Esophagus muscularis mucosa (tissue), 4 donors: ENCODE measurements around the gene FGFRL1. TPM values are rescaled to one million over a fixed set of nuclear protein-coding genes. Genes with fewer than 3 reads are reported as not detected.
A peak's percentile ranks its signal among the peaks of the same experiment; 100 is the strongest.

Experiments used
- DNase-seq: peaks from one replicate; pipeline ENCODE4 v3.0.0-alpha.2; 2017; ENCODE audit errors: extremely low spot score
- H3K27ac ChIP-seq, 4 donors: fragments of 200-600 bp; sonication (generic); replicated peaks in 1 of 4; 1 replicate in 3 of 4; 2 replicates in 1 of 4; pipeline ENCODE4 v1.5.1; 2016 to 2019; ENCODE audit warnings: mild to moderate bottlenecking in 1 of 4
- H3K27me3 ChIP-seq, 4 donors: fragments of 200-600 bp; sonication (generic); one replicate each; pipeline versions ENCODE4 v1.5.1 to v1.6.0; 2016 to 2019
- H3K36me3 ChIP-seq, 4 donors: fragments of 200-600 bp; sonication (generic); one replicate each; pipeline ENCODE4 v1.5.1; 2016 to 2019
- H3K4me1 ChIP-seq, 4 donors: fragments of 200-600 bp; sonication (generic); one replicate each; pipeline ENCODE4 v1.5.1; 2016 to 2019
- H3K4me3 ChIP-seq, 4 donors: fragments of 200-600 bp; sonication (generic); 1 replicate in 2 of 4; 2 replicates in 2 of 4; pipeline ENCODE4 v1.5.1; 2016 to 2019; ENCODE audit warnings: mild to moderate bottlenecking in 4 of 4, moderate library complexity in 1 of 4
- H3K9me3 ChIP-seq, 4 donors: fragments of 200-600 bp; sonication (generic); 1 replicate in 3 of 4; 2 replicates in 1 of 4; pipeline ENCODE4 v1.5.1; 2016 to 2019
- EP300 ChIP-seq: sonication (generic); formaldehyde crosslinking; IDR thresholded peaks from one replicate; pipeline ENCODE4 v1.6.1; 2017; ENCODE audit warnings: antibody characterized with exemption
- POLR2A ChIP-seq: fragments of 450-650 bp; IDR thresholded peaks from one replicate; pipeline ENCODE4 v1.6.1; 2017; ENCODE audit warnings: antibody characterized with exemption, moderate library complexity, mild to moderate bottlenecking, low read depth
- POLR2AphosphoS5 ChIP-seq, 2 donors: sonication (generic); formaldehyde crosslinking; IDR thresholded peaks; one replicate each; pipeline ENCODE4 v1.6.1; 2017; ENCODE audit warnings: antibody characterized with exemption in 2 of 2
- WGBS: methylation state at CpG from one replicate; pipeline ENCODE4 v1.1.5; 2018; 5-methylcytosine and 5-hydroxymethylcytosine counted together
- intact Hi-C: fragments of 100-400 bp; cut with DNase I; formaldehyde crosslinking; loops from one replicate; pipeline ENCODE4 v1.15.1; 2023
- total RNA-seq, 4 donors: library from RNA; depleted of rRNA; stranded (reverse); fragments of >200 nt; gene quantifications; one replicate each; pipeline versions ENCODE4 v1.1.0 to v1.2.1, GENCODE V29; 2016
- TF ChIP-seq, protein P1 (sequence below), 3 experiments: fragments of 200-600 bp in 2 of 3; fragments of 450-650 bp in 1 of 3; sonication (generic) in 2 of 3; IDR thresholded peaks; one replicate each; pipeline ENCODE4 v1.5.1; 2017 to 2019; ENCODE audit warnings: antibody characterized with exemption in 3 of 3, mild to moderate bottlenecking in 2 of 3, moderate library complexity in 1 of 3

The FGFRL1 gene
- total RNA-seq, 4 donors from 2014 or later, result 22.0 to 54.2 (median 32.5) TPM

GRCh38 chr4:1041147-1041935, 29.9 kb downstream of the FGFRL1 start:
- H3K27me3 ChIP-seq, result peaks cover 6 to 58% (median 19%) of the 10 kb centered on the region in 4 donors

DNA sequence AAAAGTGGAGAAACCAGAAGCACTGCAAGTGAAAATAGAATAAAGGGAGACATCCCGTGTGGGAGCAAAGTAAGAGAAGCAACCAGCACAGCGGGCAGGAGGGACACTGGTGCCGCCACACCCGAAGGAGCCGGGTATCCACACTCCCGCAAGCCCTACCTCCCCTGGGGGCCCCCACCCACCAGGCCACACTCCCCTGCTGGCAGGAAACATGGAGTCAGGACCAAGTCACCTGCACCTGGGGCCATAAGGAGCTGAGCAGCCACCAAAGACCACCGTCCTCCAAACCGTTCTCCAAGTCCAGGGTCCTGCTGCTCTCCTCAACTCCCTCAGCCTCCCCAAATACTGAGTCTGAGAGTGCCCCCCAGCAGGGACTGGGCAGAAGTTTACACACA, 30.5 kb downstream of the FGFRL1 start:
- H3K27ac ChIP-seq, result no peak overlapping the region
- intact Hi-C loops, result no loop called here
- H3K9me3 ChIP-seq, result no peaks in the 10 kb centered on the region
- TF ChIP-seq POLR2AphosphoS5 (IDR thresholded peaks at IDR 0.05) (no peak), POLR2A (no peak), EP300 (no peak)
- TF ChIP-seq, protein P1, sequence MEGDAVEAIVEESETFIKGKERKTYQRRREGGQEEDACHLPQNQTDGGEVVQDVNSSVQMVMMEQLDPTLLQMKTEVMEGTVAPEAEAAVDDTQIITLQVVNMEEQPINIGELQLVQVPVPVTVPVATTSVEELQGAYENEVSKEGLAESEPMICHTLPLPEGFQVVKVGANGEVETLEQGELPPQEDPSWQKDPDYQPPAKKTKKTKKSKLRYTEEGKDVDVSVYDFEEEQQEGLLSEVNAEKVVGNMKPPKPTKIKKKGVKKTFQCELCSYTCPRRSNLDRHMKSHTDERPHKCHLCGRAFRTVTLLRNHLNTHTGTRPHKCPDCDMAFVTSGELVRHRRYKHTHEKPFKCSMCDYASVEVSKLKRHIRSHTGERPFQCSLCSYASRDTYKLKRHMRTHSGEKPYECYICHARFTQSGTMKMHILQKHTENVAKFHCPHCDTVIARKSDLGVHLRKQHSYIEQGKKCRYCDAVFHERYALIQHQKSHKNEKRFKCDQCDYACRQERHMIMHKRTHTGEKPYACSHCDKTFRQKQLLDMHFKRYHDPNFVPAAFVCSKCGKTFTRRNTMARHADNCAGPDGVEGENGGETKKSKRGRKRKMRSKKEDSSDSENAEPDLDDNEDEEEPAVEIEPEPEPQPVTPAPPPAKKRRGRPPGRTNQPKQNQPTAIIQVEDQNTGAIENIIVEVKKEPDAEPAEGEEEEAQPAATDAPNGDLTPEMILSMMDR (IDR thresholded peaks at IDR 0.05), result no peak
- H3K4me3 ChIP-seq, result peak overlapping the region in 2 of 4 donors; percentile 12 to 24
- H3K4me1 ChIP-seq, result peaks cover 22 to 71% (median 64%) of the 10 kb centered on the region in 4 donors
- H3K27me3 ChIP-seq, result peaks cover 6 to 58% (median 19%) of the 10 kb centered on the region in 4 donors
- H3K36me3 ChIP-seq, result no peaks in the 10 kb centered on the region
- 27% methylated on average over 3 of the region's 8 CpGs for WGBS
- no peak for DNase-seq

More at GRCh38 chr4:1041147-1041935, 29.9 kb downstream of the FGFRL1 start:
- no peaks in the 10 kb centered on the region for H3K36me3 ChIP-seq
- WGBS, result 47% methylated on average over 22 of the region's 36 CpGs
- peak overlapping the region in 2 of 4 donors; percentile 12 to 24 for H3K4me3 ChIP-seq
- peak overlapping the region in 1 of 4 donors; percentile 26 for H3K27ac ChIP-seq
- intact Hi-C loops, result no loop called here
- H3K4me1 ChIP-seq, result peaks cover 21 to 68% (median 59%) of the 10 kb centered on the region in 4 donors
- DNase-seq, result no peak
- no peaks in the 10 kb centered on the region for H3K9me3 ChIP-seq
- TF ChIP-seq, protein P1 (IDR thresholded peaks at IDR 0.05), result no peak
- no peak for TF ChIP-seq POLR2AphosphoS5 (IDR thresholded peaks at IDR 0.05)
- TF ChIP-seq POLR2A, result no peak

DNA sequence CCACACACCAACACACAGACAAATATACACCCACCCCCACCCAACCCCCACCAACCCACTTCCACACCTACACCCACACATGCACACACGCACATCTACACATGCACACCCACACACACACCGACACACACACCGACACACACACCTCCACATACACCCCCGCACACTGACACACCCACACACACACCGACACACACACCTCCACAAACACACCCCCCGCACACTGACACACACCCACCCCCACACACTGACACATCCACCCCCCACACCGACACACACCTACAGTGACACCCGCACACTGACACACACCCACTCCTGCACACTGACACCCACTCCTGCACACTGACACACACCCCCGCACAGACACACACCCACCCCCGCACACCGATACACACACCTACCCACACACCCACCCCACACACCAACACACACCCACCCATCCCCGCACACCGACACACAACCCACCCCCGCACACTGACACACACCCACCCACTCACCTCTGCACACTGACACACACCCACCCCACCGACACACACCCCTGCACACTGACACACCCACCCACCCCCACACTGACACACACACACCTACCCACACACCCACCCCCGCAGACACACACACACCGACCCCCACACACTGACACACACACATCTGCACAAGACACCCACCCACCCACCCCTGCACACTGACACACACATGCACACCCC, 31.1 kb downstream of the FGFRL1 start:
- TF ChIP-seq POLR2A (no peak), POLR2AphosphoS5 (IDR thresholded peaks at IDR 0.05) (no peak), EP300 (no peak)
- TF ChIP-seq, protein P1 (IDR thresholded peaks at IDR 0.05), result no peak
- intact Hi-C loops, result no loop called here
- H3K36me3 ChIP-seq, result no peaks in the 10 kb centered on the region
- H3K9me3 ChIP-seq, result no peaks in the 10 kb centered on the region
- WGBS, result 87% methylated on average over 17 of the region's 17 CpGs
- peaks cover 6 to 58% (median 19%) of the 10 kb centered on the region in 4 donors for H3K27me3 ChIP-seq
- DNase-seq, result no peak
- H3K27ac ChIP-seq, result no peak overlapping the region
- H3K4me1 ChIP-seq, result peaks cover 28 to 77% (median 69%) of the 10 kb centered on the region in 4 donors
- H3K4me3 ChIP-seq, result no peak overlapping the region

- peaks cover 28 to 83% (median 75%) of the 10 kb centered on the region in 4 donors for H3K4me1 ChIP-seq
- 52% methylated on average over 7 of the region's 7 CpGs for WGBS
- H3K27ac ChIP-seq, result no peak overlapping the region
- TF ChIP-seq, protein P1 (IDR thresholded peaks at IDR 0.05), result no peak
- TF ChIP-seq EP300, result no peak
- no peak for TF ChIP-seq POLR2AphosphoS5 (IDR thresholded peaks at IDR 0.05)
- TF ChIP-seq POLR2A, result no peak
- intact Hi-C loops, result no loop called here
- DNase-seq, result no peak
- H3K27me3 ChIP-seq, result peaks cover 6 to 63% (median 19%) of the 10 kb centered on the region in 4 donors
- no peaks in the 10 kb centered on the region for H3K36me3 ChIP-seq
- no peaks in the 10 kb centered on the region for H3K9me3 ChIP-seq
- H3K4me3 ChIP-seq, result peak overlapping the region in 1 of 4 donors; percentile 44
Observed at GRCh38 chr4:1043162-1043561, 31.7 kb downstream of the FGFRL1 start.
